Measurements from ENCODE around the gene KCNJ2.

The KCNJ2 gene

DNA sequence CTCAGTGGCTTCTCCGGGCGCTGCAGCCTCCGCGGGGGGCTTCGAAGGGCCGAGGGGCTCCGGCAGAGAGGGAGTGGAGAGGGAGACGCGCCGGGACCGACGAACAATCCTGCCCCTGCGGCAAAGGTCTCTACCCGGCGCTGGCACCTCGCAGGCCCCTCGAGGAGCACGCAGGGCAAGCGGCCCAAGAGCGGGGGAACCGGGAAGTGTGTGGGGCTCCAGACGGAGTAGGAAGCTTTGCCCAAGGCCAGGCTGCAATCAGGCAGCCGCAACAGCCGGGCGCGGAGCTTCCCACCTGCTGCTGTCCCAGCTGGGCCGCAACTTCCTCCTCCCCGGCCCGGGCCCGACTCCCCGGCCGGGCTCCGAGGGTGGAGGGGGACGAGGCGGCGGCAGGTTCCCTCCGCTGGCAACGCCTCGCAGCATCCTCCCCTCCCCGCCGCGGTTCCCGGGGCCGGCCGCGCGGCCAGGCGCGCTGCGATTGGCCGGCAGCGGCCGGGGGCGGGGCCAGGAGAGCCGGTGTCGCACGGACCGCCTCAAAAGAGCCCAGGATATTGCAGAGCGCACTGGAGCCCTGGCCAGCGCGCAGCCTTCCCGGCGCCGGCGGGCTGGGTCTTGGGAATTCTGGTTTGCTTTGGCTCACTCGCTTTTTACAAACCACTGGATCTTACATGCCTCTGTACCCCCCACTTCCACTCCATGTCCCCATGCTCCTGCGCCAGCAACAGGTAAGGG lies at the start of gene KCNJ2:
KCNJ2 (plus strand) TSS at position 556 of the 732 bp plus-strand sequence. CDS start 5,508 bp downstream, outside the sequence.
- peak; percentile 74 for DNase-seq

DNA sequence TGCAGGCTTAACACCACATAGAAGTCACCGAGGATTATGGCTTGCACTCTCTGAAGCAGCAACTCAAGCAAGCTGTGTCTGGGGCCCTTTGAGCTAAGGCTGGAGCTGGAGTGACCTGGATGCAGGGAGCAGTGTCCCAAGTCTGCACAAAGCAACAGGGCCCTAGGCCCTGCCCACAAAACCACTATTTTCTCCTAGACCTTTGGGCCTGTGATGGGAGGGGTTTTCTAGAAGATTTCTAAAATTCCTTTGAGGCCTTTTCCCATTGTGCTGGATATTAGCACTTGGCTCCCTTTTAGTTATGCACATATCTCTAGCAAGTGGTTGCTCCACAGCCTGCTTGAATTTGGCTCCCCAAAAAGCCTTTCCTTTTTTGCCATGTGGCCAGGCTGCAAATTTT lies 49.8 kb upstream of the KCNJ2 start:
- no peak for DNase-seq

DNA sequence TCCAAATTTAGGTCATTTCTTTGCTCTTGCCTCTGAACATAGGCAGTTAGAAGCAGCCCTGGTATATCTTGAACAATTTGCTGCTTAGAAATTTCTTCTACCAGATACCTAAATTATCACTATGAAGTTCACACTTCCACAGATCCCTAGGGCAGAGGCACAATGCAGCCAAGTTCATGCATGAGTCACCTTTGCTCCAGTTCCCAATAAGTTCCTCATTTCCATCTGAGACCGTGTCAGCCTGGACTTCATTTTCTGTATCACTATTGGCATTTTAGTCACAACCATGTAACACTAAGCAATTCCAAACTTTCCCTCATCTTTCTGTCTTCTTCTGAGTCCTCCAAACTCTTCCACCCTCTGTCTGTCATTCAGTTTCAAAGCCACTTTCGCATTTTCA lies 49.3 kb upstream of the KCNJ2 start:
- no peak for DNase-seq

DNA sequence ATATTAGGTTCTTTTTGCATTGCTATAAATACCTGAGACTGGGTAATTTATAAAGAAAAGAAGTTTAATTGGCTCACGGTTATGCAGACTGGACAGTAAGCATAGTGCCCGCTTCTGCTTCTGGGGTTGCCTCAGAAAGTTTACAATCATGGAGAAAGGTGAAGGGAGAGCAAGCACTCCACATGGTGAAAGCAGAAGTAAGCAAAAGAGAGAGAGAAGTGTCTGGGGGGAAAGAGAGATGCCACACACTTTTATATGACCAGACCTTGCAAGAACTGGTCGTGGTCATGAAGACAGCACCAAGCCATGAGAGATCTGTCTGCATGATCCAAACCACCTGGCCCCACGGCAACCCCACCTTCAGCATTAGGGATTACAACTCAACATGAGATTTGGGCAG lies 48.9 kb upstream of the KCNJ2 start:
- no peak for DNase-seq

DNA sequence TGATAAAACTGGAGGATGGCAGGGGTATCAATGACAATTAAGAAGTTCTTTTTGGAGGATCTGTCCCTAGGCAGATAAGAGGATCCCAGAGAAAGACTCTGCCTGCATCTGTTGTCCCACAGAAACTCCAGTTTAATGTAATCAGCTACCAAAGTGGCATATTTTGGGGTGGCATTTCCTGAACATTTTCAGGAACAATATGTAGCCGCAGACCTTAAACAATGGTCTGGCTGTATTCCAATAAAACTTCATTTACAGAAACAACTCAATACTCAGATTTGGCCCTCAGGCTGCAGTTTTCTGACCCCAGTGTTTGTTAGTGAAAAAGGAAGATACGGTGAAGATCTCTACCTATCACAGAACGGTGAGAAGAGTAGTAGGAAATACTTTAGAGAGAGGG lies 48.2 kb upstream of the KCNJ2 start:
- DNase-seq, result no peak

DNA sequence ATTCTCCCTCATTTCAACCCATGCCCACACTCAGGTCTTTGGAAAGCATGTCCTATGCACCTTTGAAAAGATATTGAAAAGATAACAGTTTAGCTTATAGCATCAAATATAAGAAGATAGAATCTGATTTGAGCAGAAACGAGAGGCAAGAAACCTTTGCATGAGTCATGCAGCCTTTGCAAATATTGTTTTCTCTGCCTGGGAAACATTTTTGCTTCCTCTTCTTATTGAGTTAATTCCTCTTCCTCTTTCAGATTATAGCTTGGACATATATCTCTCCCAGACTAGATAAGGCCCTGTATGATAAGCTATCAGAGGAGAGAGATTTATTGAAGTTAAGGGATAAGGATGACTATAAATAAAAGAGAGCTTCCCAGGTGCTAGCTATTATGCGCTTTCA lies 46.1 kb upstream of the KCNJ2 start:
- DNase-seq, result no peak

DNA sequence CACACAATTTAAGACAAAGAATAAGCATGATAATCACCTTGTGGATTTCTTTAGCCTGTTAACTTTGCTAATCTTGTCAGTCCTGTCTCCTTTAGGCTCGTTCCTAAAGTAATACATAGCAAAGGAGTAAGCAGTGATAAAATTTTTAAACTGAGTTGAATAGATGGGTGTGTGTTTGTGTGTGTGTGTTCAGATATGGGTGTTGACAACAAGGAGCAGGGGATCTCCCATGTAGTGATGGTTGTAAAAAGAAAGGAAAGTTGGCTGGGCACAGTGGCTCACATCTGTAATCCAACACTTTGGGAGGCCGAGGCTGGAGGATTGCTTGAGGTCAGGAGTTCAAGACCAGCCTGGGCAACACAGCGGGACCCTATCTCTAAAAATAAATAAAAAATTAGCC lies 44.6 kb upstream of the KCNJ2 start:
- DNase-seq, result no peak

DNA sequence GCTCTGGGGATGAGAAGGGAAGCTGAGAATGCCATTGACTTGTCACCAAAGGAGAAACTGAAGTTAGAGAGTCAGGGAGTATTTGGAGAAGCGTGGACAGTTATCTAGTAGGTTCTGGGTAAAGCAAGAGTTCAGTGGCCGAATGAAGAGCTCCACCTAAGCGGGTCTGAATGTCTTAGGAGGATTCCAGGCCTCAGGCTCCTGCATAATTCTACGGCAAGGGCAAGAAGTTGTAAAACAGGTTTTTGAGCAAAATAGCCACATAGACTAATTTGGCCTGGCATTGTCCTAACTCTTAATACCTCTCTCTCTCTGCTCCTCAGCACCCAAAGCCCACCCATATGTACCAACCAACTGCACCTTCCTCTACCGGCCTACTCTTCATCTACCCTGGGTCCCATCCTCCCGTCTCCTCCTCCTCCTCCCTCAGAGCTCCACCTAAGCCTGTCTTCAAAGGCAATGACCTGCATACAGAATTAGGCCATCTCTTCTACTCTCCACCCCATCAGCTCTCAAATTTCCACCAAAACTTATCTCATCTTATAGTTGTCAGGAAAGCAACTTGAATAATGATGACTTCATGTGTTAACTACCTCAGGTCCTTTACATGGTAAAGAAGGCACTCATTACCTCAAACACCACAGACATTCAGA lies 42.0 kb upstream of the KCNJ2 start:
- no peak for DNase-seq

DNA sequence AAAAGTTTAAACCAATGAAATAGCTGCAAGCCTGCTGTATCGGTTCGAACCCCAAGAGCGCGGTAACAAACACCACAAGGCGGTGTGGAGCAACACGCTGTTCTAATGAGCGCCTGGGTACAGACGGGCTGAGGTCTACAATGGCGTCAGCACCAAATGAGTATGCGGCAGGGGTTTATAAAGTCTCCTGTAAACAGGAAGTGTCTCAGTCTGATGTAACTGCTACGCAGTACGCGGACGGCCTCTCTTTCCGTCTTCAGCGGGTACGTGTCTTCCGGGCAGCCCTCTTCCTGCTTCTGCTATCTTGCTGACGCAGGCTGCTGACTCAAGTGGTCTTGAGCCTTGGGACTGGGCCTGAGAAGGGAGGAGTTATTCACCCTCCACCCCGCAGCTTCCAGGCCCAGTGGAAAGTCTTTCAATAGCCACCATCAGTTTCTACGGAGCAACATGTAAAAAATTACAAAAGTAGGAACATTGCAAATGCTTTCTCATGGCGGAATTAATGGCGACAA lies 40.5 kb upstream of the KCNJ2 start:
- no peak for DNase-seq

DNA sequence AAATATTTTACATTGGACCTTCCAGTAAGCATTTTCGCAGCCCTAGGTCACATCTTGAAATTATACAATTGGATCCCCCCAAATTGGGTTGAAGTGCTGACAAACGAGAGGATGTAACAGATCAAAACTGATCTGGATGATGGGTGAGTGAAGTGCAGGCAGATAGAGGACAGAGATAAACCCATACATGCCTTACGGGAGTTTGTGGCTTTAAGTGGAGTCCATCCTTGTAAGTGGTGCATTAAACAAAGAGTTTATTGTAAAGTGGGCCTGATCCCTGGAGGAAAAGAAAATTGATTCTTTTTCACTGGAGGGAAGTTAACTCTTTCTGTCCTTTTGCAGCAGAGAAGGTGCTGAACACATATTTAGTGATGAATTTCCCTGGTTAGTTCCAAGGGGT lies 39.0 kb upstream of the KCNJ2 start:
- no peak for DNase-seq

DNA sequence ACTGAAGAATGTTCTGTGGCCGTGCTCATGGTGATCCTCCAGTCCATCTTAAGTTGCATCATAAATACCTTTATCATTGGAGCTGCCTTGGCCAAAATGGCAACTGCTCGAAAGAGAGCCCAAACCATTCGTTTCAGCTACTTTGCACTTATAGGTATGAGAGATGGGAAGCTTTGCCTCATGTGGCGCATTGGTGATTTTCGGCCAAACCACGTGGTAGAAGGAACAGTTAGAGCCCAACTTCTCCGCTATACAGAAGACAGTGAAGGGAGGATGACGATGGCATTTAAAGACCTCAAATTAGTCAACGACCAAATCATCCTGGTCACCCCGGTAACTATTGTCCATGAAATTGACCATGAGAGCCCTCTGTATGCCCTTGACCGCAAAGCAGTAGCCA lies 36.8 kb upstream of the KCNJ2 start:
- DNase-seq, result no peak

DNA sequence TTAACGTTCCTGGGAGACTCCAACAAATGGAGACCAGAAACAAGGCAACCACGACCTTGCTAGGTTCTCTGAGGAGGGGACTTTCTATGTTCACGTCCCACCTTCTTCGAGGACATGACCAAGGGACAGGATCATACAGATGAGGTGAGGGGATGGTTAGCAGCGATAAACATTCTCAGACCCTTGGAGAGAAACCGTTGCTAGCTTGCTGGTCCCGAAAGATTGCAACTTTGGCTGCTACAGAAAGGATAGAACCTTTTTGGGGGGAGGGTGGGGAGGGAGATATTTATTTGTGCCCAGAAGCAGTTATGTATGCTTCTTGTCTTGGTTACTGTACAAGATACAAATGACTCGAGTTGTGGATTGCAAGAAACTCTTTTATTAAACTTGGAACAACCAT lies 35.3 kb upstream of the KCNJ2 start:
- no peak for DNase-seq

DNA sequence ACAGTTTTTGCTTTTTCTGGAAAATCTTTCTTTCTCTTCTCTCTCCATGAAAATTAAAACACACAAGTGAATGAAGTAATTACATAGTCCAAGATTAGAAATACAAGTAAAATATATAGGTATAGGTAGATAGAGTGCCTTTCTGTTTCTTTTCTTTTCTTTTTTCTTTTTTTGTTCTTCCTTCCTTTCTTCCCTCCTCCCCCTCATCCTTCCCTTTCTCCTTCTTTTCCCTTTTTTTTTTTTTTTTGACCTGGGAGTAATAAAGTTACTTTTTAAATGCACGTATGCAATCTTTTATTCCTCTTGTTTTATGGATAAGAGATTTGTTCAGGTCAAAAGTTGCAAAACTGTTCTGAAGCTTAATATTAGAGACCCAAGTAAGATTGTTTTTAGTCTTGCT lies 34.6 kb upstream of the KCNJ2 start:
- no peak for DNase-seq

DNA sequence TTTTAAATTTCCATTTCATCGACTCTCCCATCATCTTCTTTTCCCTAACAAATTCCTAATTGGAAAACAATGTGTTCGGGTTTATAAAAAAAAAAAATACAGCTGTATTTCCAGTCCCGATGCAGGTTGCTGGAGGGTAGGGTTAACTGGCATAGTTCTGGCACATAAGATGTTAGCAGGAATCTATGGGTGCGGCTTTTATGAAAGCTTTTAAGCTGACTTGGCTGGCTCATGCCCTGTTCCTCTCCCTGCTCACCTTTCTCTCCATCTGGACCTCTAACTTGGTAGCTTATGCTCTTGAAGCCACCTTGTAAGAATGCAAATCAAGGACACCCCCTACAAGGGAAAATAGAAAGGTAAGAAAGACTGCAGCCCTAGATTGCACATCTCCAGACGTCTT lies 33.2 kb upstream of the KCNJ2 start:
- no peak for DNase-seq

DNA sequence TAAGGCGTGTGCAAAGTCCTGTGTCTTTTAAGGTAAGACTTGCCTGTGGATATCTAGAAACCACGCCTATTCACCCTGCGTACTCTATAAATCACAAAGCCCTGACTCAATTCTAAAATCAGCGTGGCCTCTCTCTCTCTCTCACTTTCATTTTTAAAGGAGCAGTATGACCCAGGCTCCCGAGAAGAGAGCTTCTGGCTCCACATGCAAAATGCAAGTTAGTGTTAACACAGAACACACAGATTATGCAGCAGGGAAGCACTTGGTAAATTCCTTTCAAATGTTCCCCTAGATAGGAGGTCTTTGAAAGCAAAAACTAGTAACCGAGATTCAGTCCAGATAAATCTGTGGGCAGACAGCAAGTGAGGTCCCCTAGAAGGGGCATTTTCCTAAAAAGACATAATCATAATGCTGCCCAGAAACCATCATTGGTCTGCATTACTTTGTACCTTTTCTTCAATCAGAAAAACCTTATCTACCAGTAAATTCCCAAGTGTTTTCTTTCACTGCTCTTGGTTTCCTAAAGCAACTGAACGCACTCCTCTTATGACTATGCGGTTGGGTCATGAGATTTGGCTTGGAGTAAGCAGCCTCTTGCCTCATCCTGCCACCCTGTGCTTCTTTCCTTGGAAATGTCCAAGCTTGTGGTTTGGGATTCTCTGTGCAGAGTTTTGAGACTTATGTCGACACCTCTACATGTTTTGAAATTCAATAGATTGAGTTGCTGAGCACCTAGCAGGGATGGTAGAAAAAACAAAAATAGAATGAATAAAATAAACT lies 31.7 kb upstream of the KCNJ2 start:
- no peak for DNase-seq

DNA sequence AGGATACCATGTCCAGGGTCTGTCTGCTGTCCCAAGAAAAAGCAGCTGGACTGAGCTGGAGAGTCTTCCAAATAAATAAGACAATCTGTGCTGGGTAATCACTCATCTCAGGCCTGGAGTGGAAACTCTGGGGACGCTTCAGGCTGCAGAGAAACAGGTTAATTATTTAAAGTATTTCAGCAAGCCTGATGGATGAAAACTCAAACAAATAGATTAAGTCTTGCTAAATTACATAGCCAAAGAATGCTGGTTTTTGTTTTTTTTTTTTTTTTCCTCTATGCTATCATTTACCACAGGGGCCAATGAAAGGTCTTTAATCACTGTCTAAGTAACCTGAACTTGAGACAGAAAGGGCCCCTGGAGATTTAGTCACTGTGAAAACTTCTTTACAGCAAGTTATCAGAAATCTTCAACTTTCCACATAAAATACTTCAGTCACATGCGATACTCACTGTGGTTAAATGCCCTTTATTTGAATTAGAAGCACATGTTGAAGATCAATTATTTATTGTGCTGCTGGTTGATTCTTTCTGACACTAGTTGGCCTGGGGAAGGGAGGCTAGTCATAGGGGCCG lies 31.0 kb upstream of the KCNJ2 start:
- DNase-seq, result no peak

DNA sequence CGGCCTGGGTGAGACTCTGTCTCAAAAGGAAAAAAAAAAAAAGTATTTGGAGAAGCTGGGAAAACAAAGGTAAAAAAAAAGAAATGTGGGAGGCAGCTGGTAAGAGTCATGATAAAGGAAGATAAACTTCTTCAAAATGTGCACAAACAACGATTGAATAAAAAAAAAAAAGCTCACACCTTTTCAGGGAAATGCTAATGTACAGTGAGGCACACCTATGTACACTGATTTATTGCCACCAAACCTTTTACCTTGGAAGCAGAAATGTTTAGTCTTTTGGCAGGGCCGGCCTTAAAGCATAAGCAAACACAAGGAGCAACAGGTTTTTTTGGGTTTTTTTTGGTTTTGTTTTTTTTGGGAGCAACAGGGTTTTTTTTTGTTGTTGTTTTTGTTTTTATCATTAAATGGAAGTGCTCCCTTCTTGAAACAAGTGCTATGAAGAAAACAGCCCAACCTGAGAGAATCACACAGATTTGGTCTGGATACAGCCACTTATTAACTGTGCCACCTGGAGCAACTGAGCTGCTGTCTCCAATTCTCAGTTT lies 29.8 kb upstream of the KCNJ2 start:
- DNase-seq, result no peak

DNA sequence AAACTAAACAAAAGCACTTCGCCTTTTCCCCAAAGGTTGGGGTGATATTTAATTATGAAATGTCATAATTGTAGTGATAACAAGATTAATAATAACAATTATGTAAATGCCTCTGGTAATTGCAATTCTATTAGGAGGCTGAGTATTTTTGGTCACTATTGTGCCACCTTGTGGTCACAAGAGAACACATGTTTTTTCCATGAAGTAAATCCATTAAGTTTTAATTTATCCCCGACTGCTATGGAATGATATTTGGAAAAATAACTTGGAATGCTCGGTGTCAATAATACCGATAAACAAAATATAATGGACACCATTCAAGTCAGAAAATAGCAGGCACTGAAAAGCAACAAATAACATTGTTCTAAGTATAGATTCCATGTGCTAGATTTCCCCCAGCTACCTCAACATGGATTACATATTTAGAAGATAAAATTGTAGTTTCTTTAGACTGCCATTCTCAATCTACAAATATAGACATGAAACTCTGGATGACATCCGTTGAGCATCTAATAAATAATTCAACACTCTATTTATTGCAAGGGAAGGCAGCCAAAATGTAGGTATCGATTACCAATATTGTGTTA lies 25.0 kb upstream of the KCNJ2 start:
- DNase-seq, result no peak

DNA sequence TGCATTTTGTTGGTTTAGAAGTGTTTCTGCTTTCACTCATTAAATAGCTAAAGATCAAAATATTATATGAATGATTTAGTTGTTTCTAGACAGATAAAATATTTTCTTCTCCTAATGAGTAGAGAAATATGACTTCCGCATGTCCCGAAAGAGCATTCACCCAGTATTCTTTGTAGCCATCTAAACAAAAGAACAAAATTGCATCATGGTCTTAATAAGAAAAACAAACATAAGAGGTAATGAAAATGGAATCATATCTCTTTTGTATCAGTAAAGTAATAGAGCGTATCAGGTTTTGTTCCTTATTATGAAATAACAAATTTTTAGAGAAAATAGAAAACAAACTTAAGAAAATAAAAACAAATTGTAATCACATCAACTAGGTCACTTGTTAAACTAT lies 16.1 kb upstream of the KCNJ2 start:
- no peak for DNase-seq

DNA sequence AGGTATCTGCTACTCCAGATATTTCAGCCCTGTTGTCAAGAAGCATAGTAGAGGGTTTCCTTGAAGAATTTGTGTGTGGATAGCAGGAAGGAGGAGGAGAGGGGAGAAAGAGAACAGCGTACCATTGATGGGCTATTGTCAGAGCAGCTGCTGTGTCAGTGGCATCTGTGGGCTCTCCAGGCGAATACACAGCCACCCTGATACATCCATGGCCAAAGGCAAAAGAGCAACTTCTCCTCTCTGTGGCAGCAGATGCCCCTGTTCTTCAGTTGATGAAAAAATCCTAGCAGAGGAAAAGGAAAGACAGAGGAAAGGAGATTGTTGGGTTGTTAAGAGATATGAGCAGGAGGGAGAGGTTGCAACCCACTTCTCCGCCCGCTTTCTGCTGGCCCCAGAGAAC lies 12.2 kb upstream of the KCNJ2 start:
- no peak for DNase-seq

DNA sequence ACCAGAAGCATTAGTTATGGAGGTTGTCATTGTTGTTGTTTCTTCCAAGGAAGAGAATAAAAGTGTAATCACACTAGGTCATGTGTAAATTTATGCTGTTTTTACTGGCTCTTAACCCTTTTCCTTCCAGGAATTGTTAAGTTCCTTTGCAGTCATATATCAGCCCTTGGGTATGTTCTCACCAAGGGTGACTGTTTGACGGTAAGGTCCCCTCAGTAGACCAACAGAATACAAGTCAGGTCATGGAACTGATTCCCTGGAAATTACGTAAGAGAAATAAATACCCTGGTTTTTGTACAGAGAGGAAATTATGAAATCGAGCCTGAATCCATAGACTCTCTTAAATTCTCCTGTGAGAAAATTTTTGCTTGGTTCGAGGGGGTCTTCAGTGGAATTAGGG lies 11.2 kb upstream of the KCNJ2 start:
- no peak for DNase-seq

DNA sequence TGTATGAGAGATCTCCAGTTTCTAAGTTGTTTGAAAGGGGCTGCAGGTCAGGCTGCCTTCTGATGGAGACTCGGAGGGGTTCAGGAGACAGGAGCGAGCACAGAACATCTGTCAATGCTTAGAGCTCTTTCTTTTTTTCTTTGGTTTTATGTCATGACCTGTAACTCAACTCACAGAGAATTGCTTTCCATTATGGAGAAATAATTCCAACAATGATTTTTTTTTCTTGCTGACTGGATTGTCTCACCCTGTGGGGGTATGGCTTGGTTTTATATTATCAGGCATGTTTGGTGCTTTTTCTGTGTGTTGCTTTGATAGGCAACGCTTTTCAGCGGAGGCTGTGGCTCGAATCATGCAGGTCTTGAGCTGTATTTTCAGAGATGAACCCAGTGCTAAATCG lies 10.7 kb upstream of the KCNJ2 start:
- DNase-seq, result no peak

DNA sequence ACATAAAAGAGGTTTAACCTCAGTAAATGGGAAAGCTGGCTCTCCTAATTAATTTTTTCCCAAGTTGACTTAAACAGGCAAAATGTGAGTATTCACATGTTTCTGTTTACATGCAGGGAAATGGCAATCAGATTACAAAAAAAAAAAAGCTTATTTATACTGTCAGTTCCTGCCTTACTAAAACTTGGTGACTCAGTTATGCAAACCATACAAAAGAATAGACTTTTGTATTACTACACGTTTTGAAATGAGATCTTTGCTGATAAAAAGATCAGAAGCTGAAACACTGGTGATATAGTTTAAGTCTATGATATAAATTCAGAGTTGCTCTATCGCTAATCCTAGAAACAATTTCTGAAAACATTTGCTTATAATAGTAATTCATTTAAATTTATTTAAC lies 9.4 kb upstream of the KCNJ2 start:
- DNase-seq, result no peak

Data from activated effector memory CD4-positive, alpha-beta T cell treated with anti-CD3 and anti-CD28 coated beads, Interleukin-2, amount 50 U/mL, for 16 hours (primary cell).